Fibroblast of lung (primary cell): ENCODE results near the gene MIEF1. TPM values are rescaled to one million over a fixed set of nuclear protein-coding genes. Genes with fewer than 3 reads are reported as not detected.

Experiments used
- DNase-seq, 2 donors: peaks; one replicate each; pipeline versions ENCODE4 v3.0.0 to v3.0.0-alpha.2; 2010; ENCODE audit warnings: low read depth in 2 of 2
- H2AFZ ChIP-seq: 2 replicates; pipeline ENCODE4 v1.5.1; 2012; ENCODE audit warnings: low read length, control low read depth, inconsistent platforms
- H3K27ac ChIP-seq: 2 replicates; pipeline ENCODE4 v1.5.1; 2011; ENCODE audit warnings: low read length, control low read depth; ENCODE audit not compliant: insufficient read depth
- H3K27me3 ChIP-seq: 2 replicates; pipeline ENCODE4 v1.5.1; 2011; ENCODE audit warnings: mild to moderate bottlenecking, low read length; ENCODE audit not compliant: control insufficient read depth, insufficient read depth
- H3K36me3 ChIP-seq: 2 replicates; pipeline ENCODE4 v1.5.1; 2011; ENCODE audit warnings: low read length; ENCODE audit not compliant: control insufficient read depth, insufficient read depth
- H3K4me1 ChIP-seq: 2 replicates; pipeline ENCODE4 v1.5.1; 2011; ENCODE audit warnings: low read length; ENCODE audit not compliant: control insufficient read depth, insufficient read depth; ENCODE audit errors: extremely low read depth
- H3K4me2 ChIP-seq: 2 replicates; pipeline ENCODE4 v1.5.1; 2011; ENCODE audit warnings: low read length, control low read depth; ENCODE audit not compliant: insufficient read depth; ENCODE audit errors: extremely low read depth
- H3K4me3 ChIP-seq, 4 experiments: fragments of 200-600 bp in 1 of 4; sonication (generic) in 1 of 4; replicated peaks in 1 of 4; 2 replicates each; pipeline ENCODE4 v1.5.1; 2011 to 2016; ENCODE audit warnings: low read length in 4 of 4, low read depth in 3 of 4, mild to moderate bottlenecking in 3 of 4, control low read depth in 2 of 4, inconsistent platforms in 1 of 4, mixed read lengths in 1 of 4; ENCODE audit not compliant: insufficient read depth in 1 of 4; ENCODE audit errors: control extremely low read depth in 1 of 4
- H3K79me2 ChIP-seq: 2 replicates; pipeline ENCODE4 v1.5.1; 2012; ENCODE audit warnings: mild to moderate bottlenecking, low read length, inconsistent platforms; ENCODE audit not compliant: control insufficient read depth, insufficient read depth
- H3K9ac ChIP-seq: 2 replicates; pipeline ENCODE4 v1.5.1; 2011; ENCODE audit warnings: mild to moderate bottlenecking, low read length, control low read depth; ENCODE audit not compliant: insufficient read depth
- H3K9me3 ChIP-seq: 2 replicates; pipeline ENCODE4 v1.5.1; 2012; ENCODE audit warnings: low read depth, low read length; ENCODE audit not compliant: control insufficient read depth, insufficient read depth
- H4K20me1 ChIP-seq: 2 replicates; pipeline ENCODE4 v1.5.1; 2011; ENCODE audit warnings: low read length; ENCODE audit not compliant: control insufficient read depth, insufficient read depth; ENCODE audit errors: extremely low read depth
- EZH2 ChIP-seq: IDR thresholded peaks from 2 replicates; pipeline ENCODE4 v1.5.1; 2012; ENCODE audit warnings: low read length, control low read depth, mild to moderate bottlenecking; ENCODE audit errors: missing control alignments
- polyA plus RNA-seq, 2 donors: library from polyadenylated mRNA; depleted of rRNA in 1 of 2; stranded (reverse) in 1 of 2; unstranded in 1 of 2; fragments of >200 nt; gene quantifications; 2 replicates each; pipeline ENCODE4 v1.2.1, GENCODE V29; 2011 to 2012; ENCODE audit warnings: missing spikeins in 1 of 2
- total RNA-seq: library from RNA; depleted of rRNA; stranded (reverse); fragments of >200 nt; gene quantifications from 2 replicates; pipeline ENCODE4 v1.2.1, GENCODE V29; 2014
- TF ChIP-seq, protein P1 (sequence below), 2 donors: IDR thresholded peaks in 1 of 2; conservative IDR thresholded peaks in 1 of 2; 1 replicate in 1 of 2; 2 replicates in 1 of 2; pipeline ENCODE4 v1.5.1; 2011 to 2012; ENCODE audit warnings: low read length in 2 of 2, control low read depth in 1 of 2, inconsistent platforms in 1 of 2, low read depth in 1 of 2, mild to moderate bottlenecking in 1 of 2

The MIEF1 gene
- total and polyA plus RNA-seq, 2 donors (not counting 1 experiment from before 2014, with no cell fraction given) = 16.8 to 19.0 TPM

DNA sequence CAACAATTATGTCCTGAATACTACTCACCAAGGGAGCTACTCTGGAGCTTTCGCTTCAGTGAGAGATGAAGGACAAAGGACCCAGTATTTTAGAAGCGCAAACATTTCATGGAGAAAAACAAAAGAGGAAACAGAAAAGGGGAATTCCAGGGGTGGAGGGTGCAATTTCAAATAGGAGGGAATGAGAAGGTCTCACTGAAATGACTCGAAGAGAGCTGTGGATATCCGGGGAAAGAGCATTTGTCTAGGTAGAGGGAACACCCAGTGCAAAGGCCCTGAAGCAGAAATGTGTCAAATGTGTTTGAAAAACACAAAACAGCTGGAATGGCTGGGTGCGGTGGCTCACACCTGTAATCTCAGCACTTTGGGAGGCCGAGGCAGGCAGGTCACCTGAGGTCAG lies 28.0 kb downstream of the MIEF1 start:
- Histone ChIP-seq H3K27me3 (no peaks in the 10 kb centered on the region), H3K9ac (no peak overlapping the region), H3K4me2 (no peak overlapping the region), H3K9me3 (no peaks in the 10 kb centered on the region), H3K79me2 (peaks cover 34% of the 10 kb centered on the region), H3K4me1 (peaks cover 17% of the 10 kb centered on the region), H2AFZ (no peak overlapping the region), H3K36me3 (peaks cover 16% of the 10 kb centered on the region), H3K27ac (no peak overlapping the region), H4K20me1 (no peaks in the 10 kb centered on the region), H3K4me3 (no peak overlapping the region)
- no peak for TF ChIP-seq EZH2
- TF ChIP-seq, protein P1, sequence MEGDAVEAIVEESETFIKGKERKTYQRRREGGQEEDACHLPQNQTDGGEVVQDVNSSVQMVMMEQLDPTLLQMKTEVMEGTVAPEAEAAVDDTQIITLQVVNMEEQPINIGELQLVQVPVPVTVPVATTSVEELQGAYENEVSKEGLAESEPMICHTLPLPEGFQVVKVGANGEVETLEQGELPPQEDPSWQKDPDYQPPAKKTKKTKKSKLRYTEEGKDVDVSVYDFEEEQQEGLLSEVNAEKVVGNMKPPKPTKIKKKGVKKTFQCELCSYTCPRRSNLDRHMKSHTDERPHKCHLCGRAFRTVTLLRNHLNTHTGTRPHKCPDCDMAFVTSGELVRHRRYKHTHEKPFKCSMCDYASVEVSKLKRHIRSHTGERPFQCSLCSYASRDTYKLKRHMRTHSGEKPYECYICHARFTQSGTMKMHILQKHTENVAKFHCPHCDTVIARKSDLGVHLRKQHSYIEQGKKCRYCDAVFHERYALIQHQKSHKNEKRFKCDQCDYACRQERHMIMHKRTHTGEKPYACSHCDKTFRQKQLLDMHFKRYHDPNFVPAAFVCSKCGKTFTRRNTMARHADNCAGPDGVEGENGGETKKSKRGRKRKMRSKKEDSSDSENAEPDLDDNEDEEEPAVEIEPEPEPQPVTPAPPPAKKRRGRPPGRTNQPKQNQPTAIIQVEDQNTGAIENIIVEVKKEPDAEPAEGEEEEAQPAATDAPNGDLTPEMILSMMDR (conservative IDR thresholded peaks at IDR 0.05 in 1 of 2, IDR thresholded peaks at IDR 0.05 in 1 of 2; ENCODE audit: low read depth in 1 of 2, low read length in 2 of 2) = no peak
- DNase-seq = no peak

DNA sequence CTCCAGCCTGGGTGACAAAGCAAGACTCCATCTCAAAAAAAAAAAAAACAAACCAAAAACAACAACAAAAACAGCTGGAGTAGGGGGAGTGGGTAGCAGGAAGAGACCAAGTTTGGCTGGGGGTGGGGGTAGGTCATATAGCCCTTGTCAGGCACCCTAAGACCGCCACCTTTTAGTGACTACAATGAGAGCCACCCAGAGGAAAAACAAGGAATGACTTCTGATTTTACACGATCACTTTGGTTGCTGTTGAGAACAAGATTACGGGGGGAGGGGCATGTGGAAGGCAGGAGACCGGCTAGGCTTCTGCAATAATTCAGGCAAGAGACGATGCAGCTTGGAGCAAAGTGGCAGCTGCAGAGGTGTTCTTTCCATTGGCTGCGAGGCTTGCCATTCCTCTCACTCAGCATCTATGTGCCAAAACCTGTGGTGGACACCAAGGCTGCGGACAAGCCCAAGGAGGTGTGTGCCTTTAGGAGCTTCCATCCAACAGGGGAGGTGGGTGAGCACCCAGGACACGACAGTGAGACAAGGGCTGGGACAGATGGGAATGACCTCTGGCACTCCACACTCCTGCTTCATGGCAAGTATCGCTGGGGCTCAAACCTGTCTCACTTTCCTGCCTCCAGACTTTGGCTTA lies 28.7 kb downstream of the MIEF1 start:
- Histone ChIP-seq H2AFZ (no peak overlapping the region), H3K9me3 (no peaks in the 10 kb centered on the region), H3K27ac (no peak overlapping the region), H3K4me2 (peak overlapping the region; percentile 75), H3K9ac (no peak overlapping the region), H3K4me3 (peak overlapping the region in 1 of 4 experiments; percentile 99), H3K79me2 (peaks cover 34% of the 10 kb centered on the region), H3K4me1 (peaks cover 17% of the 10 kb centered on the region), H3K36me3 (peaks cover 16% of the 10 kb centered on the region), H4K20me1 (no peaks in the 10 kb centered on the region), H3K27me3 (no peaks in the 10 kb centered on the region)
- no peak for TF ChIP-seq EZH2
- TF ChIP-seq, protein P1 (conservative IDR thresholded peaks at IDR 0.05 in 1 of 2, IDR thresholded peaks at IDR 0.05 in 1 of 2; ENCODE audit: low read depth in 1 of 2, low read length in 2 of 2) = peak; percentile 22 to 27
- peak in 1 of 2 donors; percentile 54 for DNase-seq

DNA sequence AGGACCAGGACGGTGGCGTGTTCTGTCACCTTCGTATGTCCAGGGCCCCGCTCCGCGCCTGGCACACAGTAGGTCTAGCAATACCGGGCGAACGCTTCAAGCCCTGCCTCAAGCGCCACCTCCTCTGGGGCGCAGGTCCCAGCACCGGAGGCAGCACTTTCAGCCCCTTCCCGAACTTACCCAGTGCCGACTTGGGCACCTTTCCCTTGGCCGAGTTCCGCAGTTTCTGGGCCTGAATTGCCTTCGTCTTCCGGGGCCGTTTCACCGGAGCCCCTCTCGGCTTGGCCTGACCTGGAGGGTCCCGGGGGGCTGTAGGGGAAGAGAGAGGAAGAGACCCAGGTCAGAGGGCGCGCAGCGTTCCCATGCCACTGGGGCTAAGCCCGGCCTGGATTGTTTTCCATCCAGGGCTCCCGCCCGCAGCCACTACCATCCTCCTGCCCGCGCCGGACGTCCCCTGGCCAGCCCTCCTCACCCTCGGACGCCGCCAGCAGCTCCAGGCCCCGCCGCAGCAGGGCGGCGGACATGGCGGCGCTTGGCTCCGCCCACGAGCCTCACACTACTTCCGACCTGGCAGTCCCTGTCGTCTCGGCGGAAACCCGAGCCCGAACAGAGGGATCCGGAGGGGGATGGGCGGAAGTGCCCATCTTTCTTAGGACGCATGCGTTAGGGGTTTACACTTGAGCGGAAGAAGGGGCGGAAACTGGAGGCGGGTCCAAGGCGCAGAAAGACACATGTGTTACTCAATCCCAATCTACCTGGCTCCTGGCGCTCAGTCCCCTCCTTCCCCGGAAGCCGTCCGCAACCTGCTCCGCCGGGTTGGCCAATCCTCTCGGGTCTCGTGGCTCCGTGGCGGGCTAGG lies 30.4 kb downstream of the MIEF1 start, which contains the start of gene RPS19BP1:
TSS of gene RPS19BP1 (minus strand) at position 534 of the 859 bp plus-strand sequence. CDS start at position 524, 10 bp downstream.
- TF ChIP-seq, protein P1 (conservative IDR thresholded peaks at IDR 0.05 in 1 of 2, IDR thresholded peaks at IDR 0.05 in 1 of 2; ENCODE audit: low read depth in 1 of 2, low read length in 2 of 2) = no peak

More for the DNA sequence above, 30.4 kb downstream of the MIEF1 start, which contains the start of gene RPS19BP1:
- Histone ChIP-seq H3K9me3 (no peaks in the 10 kb centered on the region), H4K20me1 (no peaks in the 10 kb centered on the region), H3K4me2 (peak within 1 kb of the TSS; percentile 75), H3K27me3 (no peaks in the 10 kb centered on the region), H3K27ac (peak within 1 kb of the TSS; percentile 79), H3K4me3 (peak within 1 kb of the TSS; percentile 46 to 99 (median 78)), H2AFZ (peak within 1 kb of the TSS; percentile 73), H3K36me3 (peaks cover 16% of the 10 kb centered on the region), H3K9ac (peak within 1 kb of the TSS; percentile 69), H3K79me2 (peaks cover 34% of the 10 kb centered on the region), H3K4me1 (peaks cover 17% of the 10 kb centered on the region)
- peak; percentile 99 to 100 for DNase-seq
